ENCODE data around the gene DARS1. TPM values are rescaled to one million over a fixed set of nuclear protein-coding genes. Genes with fewer than 3 reads are reported as not detected.

Gene DARS1
- polyA plus RNA-seq, 3 donors, result 131 to 155 (median 139) TPM

DNA sequence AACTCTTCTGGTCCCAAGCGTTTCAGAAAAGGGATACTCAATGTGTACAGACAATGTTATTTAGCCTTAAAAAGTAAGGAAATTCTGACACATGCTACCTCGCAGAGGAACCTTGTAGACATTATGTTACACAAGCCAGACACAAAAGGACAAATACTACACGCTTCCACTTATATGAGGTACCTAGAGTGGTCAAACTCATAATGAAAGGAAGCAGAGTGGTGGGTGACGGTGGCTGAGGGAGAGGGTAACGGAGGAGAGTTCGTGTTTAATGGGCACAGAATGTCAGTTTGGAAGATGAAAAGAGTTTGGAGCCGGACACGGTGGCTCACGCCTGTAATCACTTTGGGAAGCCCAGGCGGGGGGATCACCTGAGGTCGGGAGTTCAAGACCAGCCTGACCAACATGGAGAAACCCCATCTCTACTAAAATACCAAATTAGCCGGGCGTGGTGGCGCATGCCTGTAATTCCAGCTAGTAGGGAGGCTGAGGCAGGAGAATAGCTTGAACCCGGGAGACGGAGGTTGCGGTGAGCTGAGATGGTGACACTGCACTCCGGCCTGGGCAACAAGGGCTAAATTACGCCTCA, 110.6 kb downstream of the DARS1 start:
- DNase-seq (ENCODE audit: extremely low read depth in 1 of 11, low read depth in 9 of 11, low spot score in 4 of 11), result no peak

DNA sequence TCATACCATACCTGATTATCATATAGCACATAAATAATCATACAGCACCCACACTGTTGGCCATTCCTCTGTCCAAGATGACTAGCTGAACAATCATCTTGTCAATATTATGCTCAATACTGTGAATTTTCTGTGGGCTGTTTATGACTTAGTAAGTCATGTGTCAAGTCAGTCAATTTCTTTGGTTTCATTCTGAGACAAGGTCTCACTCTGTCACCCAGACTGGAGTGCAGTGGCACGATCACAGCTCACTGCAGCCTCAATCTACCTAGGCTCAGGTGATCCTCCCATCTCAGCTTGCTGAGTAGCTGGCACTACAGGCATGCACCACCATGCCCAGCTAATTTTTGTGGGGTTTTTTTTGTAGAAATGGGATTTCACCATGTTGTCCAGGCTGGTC, 114.9 kb downstream of the DARS1 start:
- no peak for DNase-seq (ENCODE audit: extremely low read depth in 1 of 11, low read depth in 9 of 11, low spot score in 4 of 11)

DNA sequence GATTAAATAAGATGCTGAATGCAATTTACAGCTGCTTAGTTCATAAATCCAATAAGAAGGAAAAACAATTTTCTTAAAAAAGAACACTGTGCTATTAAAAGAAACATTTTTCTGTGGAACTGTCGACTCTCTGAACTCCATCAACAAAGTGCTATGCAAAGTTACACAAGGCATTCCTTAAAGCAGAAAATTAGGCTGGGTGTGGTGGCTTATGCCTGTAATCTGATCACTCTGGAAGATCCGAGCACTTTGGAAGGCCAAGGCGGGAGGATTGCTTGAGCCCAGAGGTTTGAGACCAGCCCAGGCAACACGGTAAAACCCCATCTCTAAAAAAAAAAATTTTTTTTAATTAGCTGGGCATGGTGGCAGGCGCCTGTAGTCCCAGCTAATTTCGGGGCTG, 122.2 kb downstream of the DARS1 start:
- DNase-seq (ENCODE audit: extremely low read depth in 1 of 11, low read depth in 9 of 11, low spot score in 4 of 11), result no peak

DNA sequence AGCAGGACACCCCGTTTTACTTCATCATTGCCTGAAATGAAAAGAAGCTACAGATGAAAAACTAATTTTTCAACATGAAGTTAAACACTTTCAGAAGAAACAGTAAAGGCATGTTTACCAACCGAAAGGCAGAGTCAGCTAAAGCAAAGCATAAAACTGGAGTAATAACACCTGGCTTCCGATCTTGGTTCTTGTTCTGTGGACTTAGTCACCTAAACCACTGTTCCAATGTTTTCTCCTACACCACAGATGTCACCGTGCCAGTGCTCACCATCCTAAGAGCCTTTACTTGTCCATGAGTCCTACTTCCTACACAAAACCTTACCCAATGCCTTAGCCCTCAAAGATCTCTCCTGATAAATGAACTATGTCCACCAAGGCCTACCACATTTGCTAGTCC, 122.7 kb downstream of the DARS1 start:
- no peak for DNase-seq (ENCODE audit: extremely low read depth in 1 of 11, low read depth in 9 of 11, low spot score in 4 of 11)

Other genes starting within 250 kb of the DARS1 start
- gene UBXN4, start 243.8 kb downstream of the DARS1 start, polyA plus RNA-seq (ENCODE audit: insufficient read length in 3 of 3), result 100 to 1,000 TPM; 135 to 162 (median 150) TPM
- gene LCT, start 148.4 kb downstream of the DARS1 start, polyA plus RNA-seq (ENCODE audit: insufficient read length in 3 of 3), result under 1 TPM in 2 of 3 donors, not detected in 1; 0.05 to 0.08 TPM
- 10 to 100 TPM; 52.9 to 73.6 (median 71.1) TPM for gene MCM6, start 109.2 kb downstream of the DARS1 start, polyA plus RNA-seq (ENCODE audit: insufficient read length in 3 of 3)
- gene CXCR4, start 132.5 kb upstream of the DARS1 start, polyA plus RNA-seq (ENCODE audit: insufficient read length in 3 of 3), result 10 to 100 TPM; 45.7 to 59.7 (median 47.0) TPM

Data from renal cortex interstitium (tissue), 11 donors.